ENCODE data around the gene HGFAC. TPM values are rescaled to one million over a fixed set of nuclear protein-coding genes. Genes with fewer than 3 reads are reported as not detected.
A peak's percentile ranks its signal among the peaks of the same experiment; 100 is the strongest.

Gene HGFAC
- total RNA-seq, 1 experiment from 2014 or later, result 0.20 TPM

GRCh38 chr4:3491681-3492405, 50.1 kb downstream of the HGFAC start (continued):
- TF ChIP-seq NFE2L1 (CRISPR knock-in tag; IDR thresholded peaks at IDR 0.05) (no peak), JUN (CRISPR knock-in tag; IDR thresholded peaks at IDR 0.05) (no peak), SMAD4 (CRISPR knock-in tag; IDR thresholded peaks at IDR 0.05) (no peak), ATF2 (CRISPR knock-in tag; IDR thresholded peaks at IDR 0.05; ENCODE audit: borderline replicate concordance, low read depth) (no peak), ZNF671 (CRISPR knock-in tag; IDR thresholded peaks at IDR 0.05) (no peak)

- H3K4me3 Mint-ChIP-seq, result no peak overlapping the region
- CTCF ChIA-PET, result interaction anchor here (1.0 to 5.7 kb wide), 4 partner anchors 12 to 388 kb away, joined by 3 to 61 read pairs (median 8); no protein-coding TSS in a partner anchor
- no peaks in the 10 kb centered on the region for H3K4me1 Mint-ChIP-seq
- H3K27me3 Mint-ChIP-seq (ENCODE audit: low read depth), result peaks cover 95% of the 10 kb centered on the region
- POLR2A ChIA-PET, result interaction anchor here (0.7 kb wide), 1 partner anchor 13 kb away, joined by 3 read pairs; no protein-coding TSS in a partner anchor
- no peaks in the 10 kb centered on the region for H3K9me3 Mint-ChIP-seq
- no peak for TF ChIP-seq ZSCAN18 (CRISPR knock-in tag; IDR thresholded peaks at IDR 0.05)
- TF ChIP-seq FOXP1 (CRISPR knock-in tag; IDR thresholded peaks at IDR 0.05; ENCODE audit: borderline replicate concordance), result no peak
- TF ChIP-seq ZNF219 (CRISPR knock-in tag; IDR thresholded peaks at IDR 0.05; ENCODE audit: borderline replicate concordance), result no peak
- TF ChIP-seq AFF4 (CRISPR knock-in tag; IDR thresholded peaks at IDR 0.05; ENCODE audit: borderline replicate concordance), result no peak
- TF ChIP-seq MAX (CRISPR knock-in tag; IDR thresholded peaks at IDR 0.05), result no peak
- no peak for TF ChIP-seq ELF4 (CRISPR knock-in tag; IDR thresholded peaks at IDR 0.05; ENCODE audit: low read depth)
- no peak for ATAC-seq
- no peak for DNase-seq (ENCODE audit: low spot score)
- no peak overlapping the region for H3K27ac Mint-ChIP-seq
- H3K36me3 Mint-ChIP-seq, result no peaks in the 10 kb centered on the region
Measured at GRCh38 chr4:3492741-3493719, 51.3 kb downstream of the HGFAC start.

GRCh38 chr4:3493720-3494461, 52.1 kb downstream of the HGFAC start:
- no peak overlapping the region for H3K4me3 Mint-ChIP-seq
- peaks cover 93% of the 10 kb centered on the region for H3K27me3 Mint-ChIP-seq (ENCODE audit: low read depth)
- POLR2A ChIA-PET, result interaction anchor here (0.7 kb wide), 1 partner anchor 12 kb away, joined by 3 read pairs; no protein-coding TSS in a partner anchor
- TF ChIP-seq SOX15 (CRISPR knock-in tag; IDR thresholded peaks at IDR 0.05) (no peak), MYBL2 (CRISPR knock-in tag; IDR thresholded peaks at IDR 0.05) (no peak), MAX (CRISPR knock-in tag; IDR thresholded peaks at IDR 0.05) (no peak), ZNF138 (CRISPR knock-in tag; conservative IDR thresholded peaks at IDR 0.05) (no peak), E2F1 (CRISPR knock-in tag; IDR thresholded peaks at IDR 0.05) (no peak), OVOL2 (CRISPR knock-in tag; IDR thresholded peaks at IDR 0.05; ENCODE audit: borderline replicate concordance) (no peak), NFATC4 (CRISPR knock-in tag; IDR thresholded peaks at IDR 0.05) (no peak), ATF6 (CRISPR knock-in tag; IDR thresholded peaks at IDR 0.05) (no peak), GABPB1 (CRISPR knock-in tag; IDR thresholded peaks at IDR 0.05) (no peak)

More at GRCh38 chr4:3493720-3494461, 52.1 kb downstream of the HGFAC start:
- Mint-ChIP-seq H3K27ac (no peak overlapping the region), H3K4me1 (no peaks in the 10 kb centered on the region), H3K9me3 (no peaks in the 10 kb centered on the region), H3K36me3 (no peaks in the 10 kb centered on the region)
- DNase-seq (ENCODE audit: low spot score) (no peak), ATAC-seq (peak; percentile 28)
- CTCF ChIA-PET, result interaction anchor here (0.6 to 5.7 kb wide), 4 partner anchors 13 to 387 kb away, joined by 3 to 61 read pairs (median 6); no protein-coding TSS in a partner anchor

Data from WTC11 (cell line).